ENCODE data around the gene EEF2KMT. TPM values are rescaled to one million over a fixed set of nuclear protein-coding genes. Genes with fewer than 3 reads are reported as not detected.
"Not testable (repeated sequence)": the region's sequence is repeated elsewhere in the genome, so short reads cannot be mapped to it uniquely, and the experiment has no call there.

The EEF2KMT gene
- total RNA-seq, 4 donors from 2014 or later, result 1.0 to 13.2 (median 8.5) TPM

DNA sequence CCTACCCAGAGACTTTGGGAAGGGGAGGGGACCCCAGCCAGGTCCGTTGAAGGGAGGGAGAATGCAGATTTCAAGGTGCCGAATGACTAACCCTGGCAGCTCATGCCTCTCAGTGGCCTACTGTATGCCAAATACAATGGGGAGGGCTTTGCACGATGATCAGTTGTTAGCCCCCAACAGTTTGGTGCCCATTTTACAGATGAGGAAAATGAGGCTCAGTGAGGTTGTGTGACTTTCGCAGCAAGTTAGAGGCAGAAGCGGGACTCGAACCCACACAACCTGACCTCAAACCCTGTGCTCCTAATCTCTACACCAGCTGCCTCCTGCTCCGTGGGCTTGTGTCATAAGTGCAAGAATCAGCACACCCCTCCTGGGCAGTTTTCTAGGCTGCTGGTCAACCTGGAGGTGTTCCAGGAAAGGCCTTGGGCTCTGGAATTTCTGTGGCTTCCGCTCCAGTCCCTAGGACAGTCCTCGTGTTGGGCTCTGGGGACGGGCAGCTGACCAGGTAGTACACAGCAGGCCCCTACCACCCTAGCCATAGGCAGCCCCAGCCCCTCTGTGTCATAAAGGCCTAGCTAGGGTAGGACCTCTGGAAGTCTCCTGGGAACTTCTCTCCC is 52.0 kb downstream of the EEF2KMT start:
- Histone ChIP-seq H3K27ac (no peak overlapping the region), H3K27me3 (no peaks in the 10 kb centered on the region), H3K4me1 (no peaks in the 10 kb centered on the region), H3K9me3 (no peaks in the 10 kb centered on the region), H3K36me3 (no peaks in the 10 kb centered on the region), H3K4me3 (no peak overlapping the region)
- no peak for DNase-seq
- intact Hi-C loops (cut with DNase I; ENCODE audit: low total_unique reads), result no loop called here
- TF ChIP-seq POLR2A (IDR thresholded peaks at IDR 0.05), result no peak
- TF ChIP-seq, protein P1, sequence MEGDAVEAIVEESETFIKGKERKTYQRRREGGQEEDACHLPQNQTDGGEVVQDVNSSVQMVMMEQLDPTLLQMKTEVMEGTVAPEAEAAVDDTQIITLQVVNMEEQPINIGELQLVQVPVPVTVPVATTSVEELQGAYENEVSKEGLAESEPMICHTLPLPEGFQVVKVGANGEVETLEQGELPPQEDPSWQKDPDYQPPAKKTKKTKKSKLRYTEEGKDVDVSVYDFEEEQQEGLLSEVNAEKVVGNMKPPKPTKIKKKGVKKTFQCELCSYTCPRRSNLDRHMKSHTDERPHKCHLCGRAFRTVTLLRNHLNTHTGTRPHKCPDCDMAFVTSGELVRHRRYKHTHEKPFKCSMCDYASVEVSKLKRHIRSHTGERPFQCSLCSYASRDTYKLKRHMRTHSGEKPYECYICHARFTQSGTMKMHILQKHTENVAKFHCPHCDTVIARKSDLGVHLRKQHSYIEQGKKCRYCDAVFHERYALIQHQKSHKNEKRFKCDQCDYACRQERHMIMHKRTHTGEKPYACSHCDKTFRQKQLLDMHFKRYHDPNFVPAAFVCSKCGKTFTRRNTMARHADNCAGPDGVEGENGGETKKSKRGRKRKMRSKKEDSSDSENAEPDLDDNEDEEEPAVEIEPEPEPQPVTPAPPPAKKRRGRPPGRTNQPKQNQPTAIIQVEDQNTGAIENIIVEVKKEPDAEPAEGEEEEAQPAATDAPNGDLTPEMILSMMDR (IDR thresholded peaks at IDR 0.05), result no peak

DNA sequence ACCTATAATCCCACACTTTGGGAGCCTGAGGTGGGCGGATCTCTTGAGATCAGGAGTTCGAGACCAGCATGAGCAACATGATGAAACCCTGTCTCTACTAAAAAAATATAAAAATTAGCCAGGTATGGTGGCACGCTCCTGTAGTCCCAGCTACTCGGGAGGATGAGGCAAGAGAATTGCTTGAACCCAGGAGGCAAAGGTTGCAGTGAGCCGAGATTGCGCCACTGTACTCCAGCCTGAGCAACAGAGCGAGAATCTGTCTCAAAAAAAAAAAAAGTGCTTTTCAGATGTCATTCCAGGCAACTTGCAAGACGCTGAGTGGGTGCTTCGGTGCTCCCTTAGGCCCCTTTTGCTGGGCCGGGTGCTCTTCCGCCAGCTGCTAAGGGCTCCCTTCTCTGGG is 53.0 kb downstream of the EEF2KMT start:
- H3K27me3 ChIP-seq; H3K4me3 ChIP-seq; H3K4me1 ChIP-seq; H3K36me3 ChIP-seq; H3K27ac ChIP-seq; H3K9me3 ChIP-seq; DNase-seq; intact Hi-C loops (cut with DNase I; ENCODE audit: low total_unique reads): not testable (repeated sequence)

DNA sequence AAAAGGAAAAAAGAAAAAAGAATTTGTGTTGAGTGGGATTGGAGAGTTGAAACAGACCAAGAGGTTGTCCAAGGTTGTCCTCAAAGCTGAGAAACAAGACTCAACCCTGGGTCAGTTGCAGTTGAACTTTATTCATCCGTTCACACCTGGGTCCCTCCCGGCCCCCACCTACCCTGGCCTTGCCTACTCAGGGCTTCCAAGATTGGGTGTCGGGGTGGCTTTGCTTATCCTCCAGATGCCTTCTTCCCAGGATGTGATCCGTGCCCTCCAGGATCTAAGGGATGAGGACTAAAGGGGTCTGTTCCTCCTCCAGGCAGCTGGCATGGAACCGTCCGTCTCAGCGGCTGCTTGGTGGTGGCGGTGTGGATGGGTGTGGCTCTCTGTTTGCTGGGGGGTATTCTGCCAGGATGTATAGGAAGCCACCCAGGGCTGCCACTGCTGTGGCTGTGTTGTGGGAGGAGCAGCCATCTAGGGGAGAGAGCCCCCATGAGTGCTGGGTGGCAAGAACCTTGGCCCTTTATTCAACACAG is 53.5 kb downstream of the EEF2KMT start:
- Histone ChIP-seq H3K36me3 (no peaks in the 10 kb centered on the region), H3K4me1 (no peaks in the 10 kb centered on the region), H3K4me3 (no peak overlapping the region), H3K27me3 (no peaks in the 10 kb centered on the region), H3K9me3 (no peaks in the 10 kb centered on the region), H3K27ac (no peak overlapping the region)
- DNase-seq, result no peak
- TF ChIP-seq, protein P1 (IDR thresholded peaks at IDR 0.05), result no peak
- TF ChIP-seq POLR2A (IDR thresholded peaks at IDR 0.05), result no peak
- intact Hi-C loops (cut with DNase I; ENCODE audit: low total_unique reads), result no loop called here

GRCh38 chr16:5042574-5043171 is 54.9 kb downstream of the EEF2KMT start:
- Histone ChIP-seq H3K4me3 (no peak overlapping the region), H3K9me3 (no peaks in the 10 kb centered on the region), H3K36me3 (no peaks in the 10 kb centered on the region), H3K27ac (no peak overlapping the region), H3K27me3 (no peaks in the 10 kb centered on the region), H3K4me1 (no peaks in the 10 kb centered on the region)
- intact Hi-C loops (cut with DNase I; ENCODE audit: low total_unique reads), result no loop called here
- no peak for TF ChIP-seq POLR2A (IDR thresholded peaks at IDR 0.05)
- TF ChIP-seq, protein P1 (IDR thresholded peaks at IDR 0.05), result no peak
- DNase-seq, result no peak

DNA sequence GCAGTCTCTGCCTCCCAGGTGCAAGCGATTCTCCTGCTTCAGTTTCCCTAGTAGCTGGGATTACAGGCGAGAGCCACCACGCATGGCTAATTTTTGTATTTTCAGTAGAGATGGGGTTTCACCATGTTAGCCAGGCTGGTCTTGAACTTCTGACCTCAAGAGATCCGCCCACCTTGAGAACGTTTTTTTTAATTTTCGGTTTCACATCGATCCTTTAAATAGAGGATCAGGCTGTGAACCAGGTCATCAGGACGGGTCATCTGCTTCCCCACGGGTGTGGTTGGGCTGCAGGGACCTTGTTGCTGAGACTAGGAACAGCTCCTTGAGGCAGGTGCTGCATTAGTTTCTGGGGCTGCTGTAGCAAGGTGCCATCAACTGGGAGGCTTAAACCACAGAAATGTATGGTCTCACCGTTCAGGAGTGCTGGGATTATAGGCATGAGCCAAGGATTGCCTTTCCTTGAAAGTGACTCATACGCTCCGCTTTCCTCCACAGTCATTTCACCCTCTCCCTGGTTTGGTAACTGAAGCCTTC is 55.9 kb downstream of the EEF2KMT start:
- Histone ChIP-seq H3K27me3 (no peaks in the 10 kb centered on the region), H3K4me3 (no peak overlapping the region), H3K9me3 (no peaks in the 10 kb centered on the region), H3K27ac (no peak overlapping the region), H3K4me1 (no peaks in the 10 kb centered on the region), H3K36me3 (no peaks in the 10 kb centered on the region)
- no peak for DNase-seq
- TF ChIP-seq POLR2A (IDR thresholded peaks at IDR 0.05), result no peak
- TF ChIP-seq, protein P1 (IDR thresholded peaks at IDR 0.05), result no peak
- intact Hi-C loops (cut with DNase I; ENCODE audit: low total_unique reads), result no loop called here

Measured in uterus (tissue), 4 donors.